Stimulated activated CD8-positive, alpha-beta memory T cell treated with anti-CD3 and anti-CD28 coated beads, Interleukin-4, amount 100 ng/mL, for 24 hours (primary cell): ENCODE results near the gene SGPP2.
"Not testable (repeated sequence)": the region's sequence is repeated elsewhere in the genome, so short reads cannot be mapped to it uniquely, and the experiment has no call there.

Experiments used
- DNase-seq: peaks from one replicate; pipeline ENCODE4 v3.0.0-alpha.2; 2020; ENCODE audit warnings: low read depth

The SGPP2 gene

GRCh38 chr2:222427646-222428301 is 3.4 kb downstream of the SGPP2 start:
- DNase-seq, result no peak

- DNase-seq, result no peak
Observed at GRCh38 chr2:222430071-222430470, 5.7 kb downstream of the SGPP2 start.

GRCh38 chr2:222430681-222431080 is 6.3 kb downstream of the SGPP2 start:
- no peak for DNase-seq

GRCh38 chr2:222431869-222432268 is 7.5 kb downstream of the SGPP2 start:
- no peak for DNase-seq

- DNase-seq, result no peak
Observed at GRCh38 chr2:222433332-222434173, 9.2 kb downstream of the SGPP2 start.

- DNase-seq, result no peak
Observed at GRCh38 chr2:222434204-222434603, 9.9 kb downstream of the SGPP2 start.

- DNase-seq, result not testable (repeated sequence)
Observed at GRCh38 chr2:222435400-222436039, 11.2 kb downstream of the SGPP2 start.

GRCh38 chr2:222436040-222436413 is 11.7 kb downstream of the SGPP2 start:
- no peak for DNase-seq

- no peak for DNase-seq
Observed at GRCh38 chr2:222439692-222440091, 15.3 kb downstream of the SGPP2 start.

- DNase-seq, result no peak
Observed at GRCh38 chr2:222440673-222441422, 16.5 kb downstream of the SGPP2 start.

GRCh38 chr2:222442665-222443064 is 18.3 kb downstream of the SGPP2 start:
- DNase-seq, result no peak

GRCh38 chr2:222445227-222445626 is 20.9 kb downstream of the SGPP2 start:
- DNase-seq, result no peak

- DNase-seq, result no peak
Observed at GRCh38 chr2:222447131-222447530, 22.8 kb downstream of the SGPP2 start.

GRCh38 chr2:222448748-222449181 is 24.4 kb downstream of the SGPP2 start:
- DNase-seq, result no peak

GRCh38 chr2:222450021-222450420 is 25.7 kb downstream of the SGPP2 start:
- no peak for DNase-seq

- DNase-seq, result no peak
Observed at GRCh38 chr2:222451224-222451674, 26.9 kb downstream of the SGPP2 start.

- DNase-seq, result no peak
Observed at GRCh38 chr2:222452422-222452950, 28.1 kb downstream of the SGPP2 start.

GRCh38 chr2:222456479-222457077 is 32.2 kb downstream of the SGPP2 start:
- no peak for DNase-seq

- DNase-seq, result no peak
Observed at GRCh38 chr2:222459983-222460382, 35.6 kb downstream of the SGPP2 start.

- DNase-seq, result no peak
Observed at GRCh38 chr2:222465746-222466145, 41.4 kb downstream of the SGPP2 start.

- DNase-seq, result no peak
Observed at GRCh38 chr2:222468346-222468745, 44.0 kb downstream of the SGPP2 start.
